ENCODE results near the gene TET1. TPM values are rescaled to one million over a fixed set of nuclear protein-coding genes. Genes with fewer than 3 reads are reported as not detected.

Gene TET1
- total RNA-seq, 1 donor from 2014 or later: 29.0 TPM

DNA sequence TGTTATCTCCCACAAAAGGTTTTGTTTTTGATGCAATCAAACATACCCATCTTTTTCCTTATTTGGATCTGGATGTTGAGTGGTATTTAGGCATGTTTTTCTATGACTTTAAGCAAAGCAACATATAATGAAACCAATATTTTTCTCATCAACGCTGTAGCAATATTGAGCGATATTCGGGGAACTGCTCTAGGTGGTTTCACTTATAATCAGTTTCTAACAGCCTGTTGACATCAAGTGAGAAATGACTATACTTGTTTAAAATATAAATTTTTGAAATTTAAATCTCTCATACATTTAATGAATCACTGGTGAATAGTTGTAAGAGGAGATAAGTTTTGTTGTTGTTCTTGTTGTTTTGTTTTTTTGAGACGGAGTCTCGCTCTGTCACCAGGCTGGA, 108.1 kb downstream of the TET1 start:
- peaks cover 34% of the 10 kb centered on the region for H3K36me3 Mint-ChIP-seq
- no peaks in the 10 kb centered on the region for H3K4me1 Mint-ChIP-seq (ENCODE audit: unreplicated experiment)
- no peak overlapping the region for H3K4me3 Mint-ChIP-seq
- no peak for DNase-seq (ENCODE audit: extremely low spot score, unreplicated experiment)
- H3K27me3 Mint-ChIP-seq: no peaks in the 10 kb centered on the region
- no peaks in the 10 kb centered on the region for H3K9me3 Mint-ChIP-seq
- no peak for TF ChIP-seq CTCF (conservative IDR thresholded peaks at IDR 0.05)
- no peak overlapping the region for H3K27ac Mint-ChIP-seq

DNA sequence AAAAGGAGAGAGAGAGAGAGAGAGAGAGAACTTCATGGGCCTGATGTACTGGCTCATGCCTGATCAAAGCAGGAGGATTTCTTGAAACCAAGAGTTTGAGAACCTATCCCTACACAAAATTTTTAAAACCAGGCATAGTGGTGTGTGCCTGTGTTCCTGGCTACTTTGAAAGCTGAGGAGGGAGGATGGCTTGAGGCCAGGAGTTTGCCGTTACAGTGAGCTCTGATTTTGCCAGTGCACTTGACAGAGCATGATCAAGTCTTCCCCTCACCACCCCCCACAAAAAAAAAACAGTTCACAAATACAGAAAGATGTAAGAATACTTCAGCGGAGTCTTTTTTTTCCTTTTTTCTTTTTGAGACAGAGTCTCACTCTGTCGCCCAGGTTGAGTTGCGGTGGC, 108.8 kb downstream of the TET1 start:
- Mint-ChIP-seq H3K27ac (no peak overlapping the region), H3K27me3 (no peaks in the 10 kb centered on the region), H3K36me3 (peaks cover 35% of the 10 kb centered on the region), H3K9me3 (no peaks in the 10 kb centered on the region), H3K4me1 (ENCODE audit: unreplicated experiment) (no peaks in the 10 kb centered on the region), H3K4me3 (no peak overlapping the region)
- DNase-seq (ENCODE audit: extremely low spot score, unreplicated experiment): no peak
- no peak for TF ChIP-seq CTCF (conservative IDR thresholded peaks at IDR 0.05)

- Mint-ChIP-seq H3K36me3 (peaks cover 36% of the 10 kb centered on the region), H3K27ac (no peak overlapping the region), H3K4me1 (ENCODE audit: unreplicated experiment) (no peaks in the 10 kb centered on the region), H3K4me3 (no peak overlapping the region), H3K9me3 (no peaks in the 10 kb centered on the region), H3K27me3 (no peaks in the 10 kb centered on the region)
- DNase-seq (ENCODE audit: extremely low spot score, unreplicated experiment): no peak
- no peak for TF ChIP-seq CTCF (conservative IDR thresholded peaks at IDR 0.05)
Observed at GRCh38 chr10:68684413-68684812, 124.3 kb downstream of the TET1 start.

DNA sequence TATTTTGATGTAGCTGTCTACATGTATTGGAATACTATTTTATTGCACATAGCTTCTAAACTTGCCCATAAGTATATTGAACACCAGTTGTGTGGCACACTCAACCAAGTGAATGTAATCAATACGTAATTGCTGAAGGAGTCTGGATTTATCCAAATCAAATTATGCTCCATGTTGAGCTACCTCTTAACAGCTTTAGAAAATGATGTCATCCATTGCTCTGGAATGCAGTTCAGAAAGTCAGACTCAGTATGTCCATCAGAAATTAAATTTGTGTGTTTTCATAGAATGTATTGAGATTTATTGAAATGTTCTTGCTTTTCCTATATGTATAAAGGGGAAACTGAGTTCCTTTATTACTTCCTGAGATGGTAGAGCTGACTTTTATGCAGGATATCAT, 135.9 kb downstream of the TET1 start:
- Mint-ChIP-seq H3K27me3 (no peaks in the 10 kb centered on the region), H3K27ac (no peak overlapping the region), H3K36me3 (peaks cover 12% of the 10 kb centered on the region), H3K4me3 (no peak overlapping the region), H3K4me1 (ENCODE audit: unreplicated experiment) (no peaks in the 10 kb centered on the region), H3K9me3 (no peaks in the 10 kb centered on the region)
- DNase-seq (ENCODE audit: extremely low spot score, unreplicated experiment): no peak
- no peak for TF ChIP-seq CTCF (conservative IDR thresholded peaks at IDR 0.05)

DNA sequence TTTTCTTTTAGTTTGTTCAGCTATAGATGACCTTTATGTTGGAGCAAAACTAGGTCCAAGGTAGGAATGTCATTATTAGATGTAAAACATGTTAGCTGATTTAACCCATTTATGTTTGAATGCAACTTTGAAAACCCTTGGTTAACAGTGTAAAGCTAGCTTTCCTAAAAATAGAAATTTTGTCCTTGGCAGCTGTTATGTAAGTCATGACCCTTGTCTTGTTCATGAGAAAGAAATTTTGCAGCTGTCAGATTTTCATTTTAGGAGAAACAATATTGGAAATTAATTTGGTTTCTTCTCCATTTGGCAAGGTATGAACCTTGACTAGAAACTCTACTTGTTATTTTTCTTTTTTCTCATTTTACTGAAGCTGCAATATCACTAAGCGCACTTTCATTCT, 137.0 kb downstream of the TET1 start:
- DNase-seq (ENCODE audit: extremely low spot score, unreplicated experiment): no peak
- H3K4me1 Mint-ChIP-seq (ENCODE audit: unreplicated experiment): no peaks in the 10 kb centered on the region
- peaks cover 4% of the 10 kb centered on the region for H3K36me3 Mint-ChIP-seq
- no peaks in the 10 kb centered on the region for H3K27me3 Mint-ChIP-seq
- H3K27ac Mint-ChIP-seq: no peak overlapping the region
- TF ChIP-seq CTCF (conservative IDR thresholded peaks at IDR 0.05): no peak
- H3K4me3 Mint-ChIP-seq: no peak overlapping the region
- H3K9me3 Mint-ChIP-seq: no peaks in the 10 kb centered on the region

GRCh38 chr10:68700197-68700596, 140.1 kb downstream of the TET1 start:
- no peak for TF ChIP-seq CTCF (conservative IDR thresholded peaks at IDR 0.05)
- DNase-seq (ENCODE audit: extremely low spot score, unreplicated experiment): no peak
- Mint-ChIP-seq H3K27me3 (no peaks in the 10 kb centered on the region), H3K4me3 (no peak overlapping the region), H3K36me3 (no peaks in the 10 kb centered on the region), H3K9me3 (no peaks in the 10 kb centered on the region), H3K4me1 (ENCODE audit: unreplicated experiment) (no peaks in the 10 kb centered on the region), H3K27ac (no peak overlapping the region)
